Stimulated activated naive CD4-positive, alpha-beta T cell (primary cell): Measurements from ENCODE around the gene SORBS1.
A peak's percentile ranks its signal among the peaks of the same experiment; 100 is the strongest.

Source experiments
- DNase-seq, 6 experiments: peaks; one replicate each; lab custom pipeline; 2025; lab: John Stamatoyannopoulos, UW

SORBS1 gene

GRCh38 chr10:95539560-95540284, 21.4 kb downstream of the SORBS1 start:
- DNase-seq = no peak

DNA sequence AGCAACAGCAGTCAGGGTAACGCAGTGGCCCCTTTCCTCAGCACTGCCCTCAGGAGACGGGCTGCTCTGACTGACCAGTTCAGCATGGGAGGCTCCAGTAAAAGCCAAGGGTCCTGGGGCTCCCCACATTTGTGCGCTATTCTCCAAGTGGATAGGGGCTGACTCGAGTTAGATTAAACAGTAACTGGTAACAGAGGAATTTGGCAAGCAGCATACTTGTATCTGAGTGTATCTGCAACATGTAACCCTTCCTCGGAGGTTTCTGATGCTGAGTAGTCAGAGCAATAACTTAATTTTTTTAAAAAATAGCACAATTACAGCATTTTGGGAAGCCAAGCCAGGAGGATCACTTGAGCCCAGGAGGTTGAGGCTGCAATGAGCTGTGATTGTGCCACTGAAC, 22.8 kb downstream of the SORBS1 start:
- DNase-seq = peak in 1 of 6 experiments; percentile 1

GRCh38 chr10:95537542-95537927, 23.6 kb downstream of the SORBS1 start:
- DNase-seq = no peak

- DNase-seq = no peak
Observed at GRCh38 chr10:95536894-95537541, 24.2 kb downstream of the SORBS1 start.

- DNase-seq = no peak
Observed at GRCh38 chr10:95536017-95536416, 25.2 kb downstream of the SORBS1 start.

DNA sequence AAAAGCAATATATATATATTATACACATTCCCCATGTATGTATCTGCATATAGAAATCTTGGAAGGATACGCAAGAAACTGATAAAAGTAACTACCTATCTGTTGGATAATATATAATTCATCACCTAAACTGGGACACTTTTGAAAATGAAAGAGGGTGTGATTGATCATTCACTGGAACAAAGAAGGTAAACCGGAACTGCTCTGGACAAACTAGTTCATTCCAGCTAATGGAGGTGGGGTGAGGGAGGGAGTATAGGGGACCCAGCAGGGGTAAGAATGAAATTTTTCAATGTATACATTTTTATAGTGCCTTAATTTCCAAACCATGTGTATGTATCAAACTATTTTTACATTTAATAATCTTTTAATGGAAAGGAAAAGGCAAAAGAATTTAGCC, 25.6 kb downstream of the SORBS1 start:
- no peak for DNase-seq

GRCh38 chr10:95533590-95533989, 27.6 kb downstream of the SORBS1 start:
- DNase-seq = no peak

- DNase-seq = no peak
Observed at GRCh38 chr10:95532536-95532935, 28.6 kb downstream of the SORBS1 start.

DNA sequence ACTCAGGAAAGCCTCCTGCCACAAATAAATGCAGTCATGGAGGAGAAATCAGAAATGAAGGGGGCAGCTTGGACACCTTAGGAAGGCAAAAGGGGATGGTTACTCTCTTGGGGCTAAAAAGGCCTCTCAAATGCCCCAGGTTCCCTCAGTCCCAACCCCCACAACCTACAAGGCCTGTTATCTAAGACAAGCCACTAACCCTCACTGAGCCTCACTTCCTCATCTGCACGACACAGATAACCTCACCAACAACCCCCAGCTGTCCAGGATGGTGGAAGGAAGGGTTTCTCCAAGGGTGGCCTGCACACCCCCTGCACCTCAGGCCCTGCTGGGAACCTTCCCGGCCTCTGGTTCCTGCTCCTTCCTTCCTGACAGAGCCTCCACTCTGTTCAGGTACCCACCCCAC, 29.2 kb downstream of the SORBS1 start:
- DNase-seq = no peak

GRCh38 chr10:95531058-95531809, 29.9 kb downstream of the SORBS1 start:
- no peak for DNase-seq

DNA sequence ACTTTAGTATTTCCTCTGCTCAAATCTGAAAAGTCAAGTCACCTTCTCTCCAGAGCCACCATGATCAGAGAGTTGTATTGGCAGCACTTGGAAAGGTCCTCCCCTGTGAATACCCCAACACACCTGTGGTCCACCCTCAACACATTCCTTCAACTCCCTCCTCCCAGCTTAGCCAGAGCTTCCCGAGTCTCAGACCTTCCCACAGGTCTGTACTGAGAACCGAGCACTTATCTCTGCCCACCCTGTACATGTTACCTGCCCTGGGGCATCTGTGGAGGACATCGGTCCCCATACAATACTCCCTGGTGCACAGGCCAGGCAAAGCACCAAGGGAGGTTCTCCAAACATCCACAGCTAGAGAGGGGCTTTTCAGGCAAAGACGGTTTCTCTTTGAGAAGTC, 30.6 kb downstream of the SORBS1 start:
- DNase-seq = no peak

DNA sequence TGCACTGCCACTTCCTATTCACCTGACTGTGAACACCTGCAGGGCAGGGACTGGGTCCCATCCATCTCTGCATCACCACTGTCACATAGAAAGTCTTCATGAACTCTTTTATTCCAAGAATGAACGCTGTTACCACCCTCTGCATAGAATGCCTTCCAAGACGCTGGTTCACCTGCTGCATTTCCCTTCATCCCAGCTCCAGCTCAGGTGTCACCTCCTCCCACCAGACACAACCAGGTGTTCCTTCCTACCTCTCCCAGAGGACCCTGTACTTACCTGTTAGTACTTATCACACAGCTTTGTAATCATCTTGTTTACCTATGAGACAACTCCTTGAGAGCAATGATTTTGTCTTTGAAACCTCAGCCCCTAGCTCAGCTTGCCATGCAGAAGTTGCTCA, 31.1 kb downstream of the SORBS1 start:
- no peak for DNase-seq

DNA sequence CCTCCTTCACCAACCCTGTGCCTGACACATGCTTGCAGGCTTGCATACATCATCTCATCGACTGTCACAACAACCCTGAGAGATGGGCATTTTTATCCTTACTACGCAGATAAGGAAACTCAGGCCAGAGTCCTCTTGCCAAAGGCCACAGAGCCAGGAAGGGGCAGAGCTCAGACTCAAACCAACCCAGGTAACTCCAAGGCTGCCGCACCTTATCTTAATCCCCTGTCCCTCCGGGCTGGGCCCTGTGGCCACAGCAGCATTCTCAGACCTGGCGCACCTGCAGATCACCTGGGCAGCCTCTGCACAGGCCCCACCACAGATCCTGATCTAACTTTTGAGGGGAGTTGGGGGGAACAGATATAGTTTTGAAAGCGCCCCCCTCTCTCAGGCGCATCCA, 35.1 kb downstream of the SORBS1 start:
- DNase-seq = no peak

DNA sequence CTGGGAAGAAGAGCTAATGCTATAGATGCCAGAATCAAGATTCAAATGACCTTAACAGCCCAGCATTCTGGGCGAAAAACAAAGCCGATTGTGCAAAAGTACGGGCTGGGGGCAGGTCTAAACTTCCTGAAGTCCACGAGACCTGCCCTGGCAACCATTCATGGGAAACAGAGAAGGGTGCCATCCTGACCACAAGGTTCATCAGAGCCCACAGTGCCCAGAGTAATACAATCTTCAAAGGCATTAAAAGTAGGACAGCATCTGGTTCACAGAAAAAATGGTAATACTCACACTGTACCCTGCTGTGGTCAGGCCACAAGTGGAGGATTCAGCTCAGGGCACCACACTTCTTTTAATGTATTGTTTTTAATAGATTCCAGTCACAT, 36.1 kb downstream of the SORBS1 start:
- DNase-seq = no peak

GRCh38 chr10:95524358-95525032, 36.7 kb downstream of the SORBS1 start:
- no peak for DNase-seq

- no peak for DNase-seq
Observed at GRCh38 chr10:95522117-95522516, 39.1 kb downstream of the SORBS1 start.

- DNase-seq = no peak
Observed at GRCh38 chr10:95520617-95521016, 40.6 kb downstream of the SORBS1 start.

DNA sequence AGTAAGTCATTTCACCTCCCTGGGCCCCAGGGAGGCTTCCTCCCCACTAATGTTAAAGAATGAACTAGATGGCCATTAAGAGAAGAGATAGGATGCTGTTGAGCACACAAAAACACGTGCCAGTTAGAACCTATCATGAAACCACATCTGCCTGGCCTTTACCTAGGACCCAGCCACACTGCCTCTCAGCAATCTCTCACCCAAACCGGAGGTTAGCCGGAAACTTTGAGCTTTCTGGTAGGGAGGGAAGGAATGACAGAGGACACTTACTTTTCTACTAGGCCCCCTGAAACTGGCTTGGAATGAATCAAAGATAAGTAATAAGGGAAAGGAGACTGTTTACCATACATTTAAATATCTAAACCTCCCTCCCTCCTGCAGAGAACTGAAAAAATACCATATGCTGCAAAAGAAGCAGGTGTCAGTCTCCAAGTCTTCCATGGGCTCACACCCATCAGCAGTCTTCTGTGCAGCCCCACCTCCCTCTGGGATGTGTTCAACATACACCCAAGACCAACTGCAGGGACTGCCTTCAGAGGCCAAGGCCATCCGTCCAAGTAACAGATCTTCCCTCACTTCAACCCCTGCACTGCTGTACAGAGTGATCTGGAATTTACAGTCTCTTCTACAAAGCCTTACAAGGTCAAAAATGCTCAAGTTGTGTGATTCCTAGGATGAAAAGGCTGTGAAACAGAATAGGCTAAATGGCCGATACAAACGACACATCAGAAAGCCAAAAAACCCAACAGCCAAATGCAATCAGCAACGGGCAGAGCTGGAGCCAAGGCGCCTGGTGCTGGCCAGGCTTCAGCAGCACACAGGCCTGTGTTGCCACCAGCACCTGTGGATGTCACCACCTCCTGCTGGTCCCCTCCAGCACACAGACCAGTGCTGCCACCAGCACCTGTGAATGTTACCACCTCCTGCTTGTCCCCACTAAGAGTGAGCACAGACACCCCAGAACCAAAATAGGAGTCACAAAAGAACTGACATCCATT, 42.4 kb downstream of the SORBS1 start:
- no peak for DNase-seq

GRCh38 chr10:95517536-95518454, 43.4 kb downstream of the SORBS1 start:
- no peak for DNase-seq

DNA sequence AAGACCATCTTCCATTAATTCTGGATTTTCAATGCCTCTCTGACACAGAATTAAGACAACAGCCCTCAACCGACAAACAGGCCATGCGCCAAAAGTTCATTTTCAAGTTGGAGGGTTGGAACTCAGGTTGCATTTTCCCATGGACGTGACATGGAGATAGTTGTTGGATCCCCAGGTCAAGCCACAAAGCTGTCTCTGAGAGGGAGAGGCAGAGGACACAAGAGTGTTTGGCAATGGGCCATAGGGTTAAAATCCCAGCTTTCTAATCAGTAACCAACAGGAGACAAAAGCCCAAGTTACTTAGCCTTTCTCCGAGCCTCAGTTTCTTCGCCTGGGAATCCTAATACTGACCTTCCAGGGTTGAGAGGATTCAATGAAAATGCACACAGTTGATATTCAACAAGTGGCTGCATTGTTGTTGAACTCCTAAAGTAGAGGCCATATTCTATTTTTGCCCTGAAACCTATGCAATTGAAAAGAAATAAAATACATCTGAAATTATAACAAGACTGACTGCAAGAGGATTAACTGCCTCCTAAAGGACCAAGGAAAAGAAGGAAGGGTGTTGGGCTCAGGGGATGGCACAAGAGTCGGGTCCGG, 44.3 kb downstream of the SORBS1 start:
- no peak for DNase-seq
